ENCODE results near the gene NSMCE4A.
"Not testable (repeated sequence)": the region's sequence is repeated elsewhere in the genome, so short reads cannot be mapped to it uniquely, and the experiment has no call there.

NSMCE4A gene

DNA sequence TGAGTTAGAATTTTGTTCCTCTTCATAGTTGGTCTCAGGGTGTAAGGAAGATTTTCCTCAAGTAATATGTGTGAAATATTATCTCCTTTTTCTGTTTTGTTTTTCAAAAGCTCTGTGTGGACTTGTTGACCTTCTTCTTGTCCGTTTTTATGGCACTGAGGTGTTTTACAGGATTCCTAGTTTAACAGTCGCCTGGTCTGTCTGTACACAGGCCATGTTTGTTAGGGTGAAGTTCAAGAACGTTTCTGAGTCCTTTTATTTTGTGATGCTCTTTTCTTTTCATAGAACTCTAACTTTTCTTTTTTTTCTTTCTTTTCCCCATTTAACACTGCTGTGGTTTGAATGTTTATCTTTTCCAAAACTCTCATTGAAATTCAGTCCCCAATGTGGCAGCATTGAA lies 32.4 kb upstream of the NSMCE4A start:
- Histone ChIP-seq H3K4me3 (no peak overlapping the region), H3K27ac (no peak overlapping the region)
- DNase-seq (ENCODE audit: low spot score): no peak
- TF ChIP-seq, protein P1, sequence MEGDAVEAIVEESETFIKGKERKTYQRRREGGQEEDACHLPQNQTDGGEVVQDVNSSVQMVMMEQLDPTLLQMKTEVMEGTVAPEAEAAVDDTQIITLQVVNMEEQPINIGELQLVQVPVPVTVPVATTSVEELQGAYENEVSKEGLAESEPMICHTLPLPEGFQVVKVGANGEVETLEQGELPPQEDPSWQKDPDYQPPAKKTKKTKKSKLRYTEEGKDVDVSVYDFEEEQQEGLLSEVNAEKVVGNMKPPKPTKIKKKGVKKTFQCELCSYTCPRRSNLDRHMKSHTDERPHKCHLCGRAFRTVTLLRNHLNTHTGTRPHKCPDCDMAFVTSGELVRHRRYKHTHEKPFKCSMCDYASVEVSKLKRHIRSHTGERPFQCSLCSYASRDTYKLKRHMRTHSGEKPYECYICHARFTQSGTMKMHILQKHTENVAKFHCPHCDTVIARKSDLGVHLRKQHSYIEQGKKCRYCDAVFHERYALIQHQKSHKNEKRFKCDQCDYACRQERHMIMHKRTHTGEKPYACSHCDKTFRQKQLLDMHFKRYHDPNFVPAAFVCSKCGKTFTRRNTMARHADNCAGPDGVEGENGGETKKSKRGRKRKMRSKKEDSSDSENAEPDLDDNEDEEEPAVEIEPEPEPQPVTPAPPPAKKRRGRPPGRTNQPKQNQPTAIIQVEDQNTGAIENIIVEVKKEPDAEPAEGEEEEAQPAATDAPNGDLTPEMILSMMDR (IDR thresholded peaks at IDR 0.05): no peak

DNA sequence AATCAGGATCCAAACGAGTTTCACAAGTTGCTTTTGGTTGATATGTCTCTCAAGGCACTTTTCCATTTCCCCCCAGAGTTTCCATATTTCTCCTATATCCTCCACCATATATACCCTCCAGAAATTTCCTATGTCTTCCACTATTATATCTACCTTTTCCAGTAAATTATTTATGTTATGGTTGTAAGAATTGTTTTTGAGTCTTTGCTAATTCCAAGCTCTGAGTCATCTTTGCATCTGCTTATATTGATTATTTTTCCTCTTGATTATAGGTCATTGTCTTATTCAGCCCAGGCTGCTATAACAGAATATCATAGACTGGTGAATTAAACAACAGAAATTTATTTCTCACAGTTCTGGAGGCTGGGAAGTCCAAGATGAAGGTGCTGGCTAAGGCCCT lies 26.7 kb upstream of the NSMCE4A start:
- TF ChIP-seq, protein P1 (IDR thresholded peaks at IDR 0.05): no peak
- H3K4me3 ChIP-seq: no peak overlapping the region
- H3K27ac ChIP-seq: no peak overlapping the region
- no peak for DNase-seq (ENCODE audit: low spot score)

- Histone ChIP-seq H3K4me3 (no peak overlapping the region), H3K27ac (peak overlapping the region; percentile 3 to 29)
- TF ChIP-seq, protein P1 (IDR thresholded peaks at IDR 0.05): no peak
- no peak for DNase-seq (ENCODE audit: low spot score)
These were observed 24.3 kb upstream of the NSMCE4A start for GRCh38 chr10:121999301-121999700.

DNA sequence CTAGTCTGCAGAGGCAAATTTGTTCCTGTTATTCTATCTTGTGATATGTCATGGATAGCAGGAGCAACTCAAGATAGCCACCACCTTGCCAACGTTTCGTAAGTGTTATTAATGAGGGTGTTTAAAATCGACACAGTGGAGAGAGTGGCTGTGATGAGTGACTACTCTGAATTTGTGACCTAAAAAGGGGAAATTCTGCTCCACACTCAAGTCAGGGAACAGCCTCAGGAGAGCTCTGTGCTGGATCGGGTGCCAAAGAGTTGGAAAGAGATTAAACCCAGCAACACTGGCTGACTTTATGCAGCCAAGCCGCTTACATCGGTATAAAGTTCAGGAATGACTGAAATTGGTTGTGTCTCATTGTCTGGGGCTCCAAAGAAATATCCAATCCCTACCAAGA lies 23.4 kb upstream of the NSMCE4A start:
- H3K4me3 ChIP-seq: no peak overlapping the region
- peak overlapping the region; percentile 29 to 72 for H3K27ac ChIP-seq
- DNase-seq (ENCODE audit: low spot score): no peak
- TF ChIP-seq, protein P1 (IDR thresholded peaks at IDR 0.05): no peak

GRCh38 chr10:121994429-121994941 lies 19.5 kb upstream of the NSMCE4A start:
- peak overlapping the region; percentile 60 for H3K4me3 ChIP-seq
- DNase-seq (ENCODE audit: low spot score): peak; percentile 83
- H3K27ac ChIP-seq: peak overlapping the region; percentile 85 to 90
- TF ChIP-seq, protein P1 (IDR thresholded peaks at IDR 0.05): no peak

DNA sequence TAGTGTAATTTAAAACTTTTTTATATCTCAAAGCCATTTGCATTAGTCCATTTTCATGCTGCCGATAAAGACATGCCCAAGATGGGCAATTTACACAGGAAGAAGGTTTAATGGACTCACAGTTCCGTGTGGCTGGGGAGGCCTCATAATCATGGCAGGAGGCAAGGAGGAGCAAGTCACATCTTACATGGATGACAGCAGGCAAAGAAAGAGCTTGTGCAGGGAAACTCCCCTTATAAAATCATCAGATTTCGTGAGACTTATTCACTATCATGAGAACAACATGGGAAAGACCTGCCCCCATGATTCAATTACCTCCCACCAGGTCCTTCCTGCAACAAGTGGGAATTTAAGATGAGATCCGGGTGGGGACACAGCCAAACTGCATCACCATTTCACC lies 16.7 kb upstream of the NSMCE4A start:
- not testable (repeated sequence) for H3K4me3 ChIP-seq; DNase-seq (ENCODE audit: low spot score); H3K27ac ChIP-seq

DNA sequence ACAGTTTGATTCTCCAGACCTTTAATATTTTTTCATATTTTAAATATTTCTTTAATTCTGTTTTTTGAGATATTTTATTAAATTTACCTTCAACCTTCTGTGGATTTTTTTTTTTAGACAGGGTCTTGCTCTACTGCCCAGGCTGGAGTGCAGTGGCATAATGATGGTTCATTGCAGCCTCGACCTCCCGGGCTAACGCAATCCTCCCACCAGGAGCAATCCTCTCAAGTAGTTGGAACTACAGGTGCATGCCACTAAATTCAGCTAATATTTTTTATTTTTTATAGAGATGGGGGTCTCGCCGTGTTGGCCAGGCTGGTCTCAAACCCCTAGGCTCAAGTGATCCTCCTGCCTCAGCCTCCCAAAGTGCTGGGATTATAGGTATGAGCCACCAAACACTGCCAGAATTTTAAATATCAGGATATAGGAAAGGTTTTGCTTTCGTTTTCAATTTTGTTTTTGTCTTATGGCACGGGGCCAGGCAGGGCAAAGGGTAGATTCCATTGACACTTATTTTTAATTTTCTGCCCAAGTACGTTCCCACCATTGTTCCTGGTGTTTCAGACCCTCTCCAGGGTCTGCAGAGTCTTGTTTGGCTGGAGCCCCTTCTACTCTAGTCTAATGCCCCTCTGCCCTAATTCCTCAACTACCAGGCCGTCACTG lies 15.1 kb upstream of the NSMCE4A start:
- Histone ChIP-seq H3K4me3 (peak overlapping the region; percentile 28), H3K27ac (peak overlapping the region in 1 of 2 donors; percentile 54)
- DNase-seq (ENCODE audit: low spot score): no peak
- TF ChIP-seq, protein P1 (IDR thresholded peaks at IDR 0.05): no peak
